GM13977 (cell line): ENCODE results near the gene INAFM1.

Experiments used
- DNase-seq: peaks from one replicate; pipeline ENCODE4 v3.0.0; 2012; ENCODE audit warnings: low spot score
- in situ Hi-C: fragments of 300-500 bp; cut with MboI; formaldehyde crosslinking; loops from one replicate; pipeline ENCODE4 v1.12.0; 2022; ENCODE audit warnings: low sequenced_read_pairs, low pct_unique_long_range_greater_than_20kb, mixed read lengths, inconsistent platforms; ENCODE audit not compliant: unreplicated experiment
- TF ChIP-seq, protein P1 (sequence below): IDR thresholded peaks from 2 replicates; pipeline ENCODE4 v1.5.1; 2012; ENCODE audit warnings: mild to moderate bottlenecking, control low read depth; ENCODE audit not compliant: insufficient read depth; ENCODE audit errors: extremely low read depth, missing control alignments

Gene INAFM1

DNA sequence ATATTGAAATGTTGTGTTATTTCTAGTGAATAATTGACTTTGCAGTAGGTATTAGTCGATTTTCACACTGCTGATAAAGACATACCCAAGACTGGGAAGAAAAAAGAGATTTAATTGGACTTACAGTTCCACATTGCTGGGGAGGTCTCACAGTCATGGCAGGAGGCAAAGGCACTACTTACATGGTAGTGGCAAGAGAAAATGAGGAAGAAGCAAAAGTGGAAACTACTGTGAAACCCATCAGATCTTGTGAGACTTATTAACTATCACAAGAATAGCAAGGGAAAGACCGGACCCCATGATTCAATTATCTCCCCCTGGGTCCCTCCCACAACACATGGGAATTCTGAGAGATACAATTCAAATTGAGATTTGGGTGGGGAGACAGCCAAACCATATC is 47.4 kb downstream of the INAFM1 start:
- TF ChIP-seq, protein P1, sequence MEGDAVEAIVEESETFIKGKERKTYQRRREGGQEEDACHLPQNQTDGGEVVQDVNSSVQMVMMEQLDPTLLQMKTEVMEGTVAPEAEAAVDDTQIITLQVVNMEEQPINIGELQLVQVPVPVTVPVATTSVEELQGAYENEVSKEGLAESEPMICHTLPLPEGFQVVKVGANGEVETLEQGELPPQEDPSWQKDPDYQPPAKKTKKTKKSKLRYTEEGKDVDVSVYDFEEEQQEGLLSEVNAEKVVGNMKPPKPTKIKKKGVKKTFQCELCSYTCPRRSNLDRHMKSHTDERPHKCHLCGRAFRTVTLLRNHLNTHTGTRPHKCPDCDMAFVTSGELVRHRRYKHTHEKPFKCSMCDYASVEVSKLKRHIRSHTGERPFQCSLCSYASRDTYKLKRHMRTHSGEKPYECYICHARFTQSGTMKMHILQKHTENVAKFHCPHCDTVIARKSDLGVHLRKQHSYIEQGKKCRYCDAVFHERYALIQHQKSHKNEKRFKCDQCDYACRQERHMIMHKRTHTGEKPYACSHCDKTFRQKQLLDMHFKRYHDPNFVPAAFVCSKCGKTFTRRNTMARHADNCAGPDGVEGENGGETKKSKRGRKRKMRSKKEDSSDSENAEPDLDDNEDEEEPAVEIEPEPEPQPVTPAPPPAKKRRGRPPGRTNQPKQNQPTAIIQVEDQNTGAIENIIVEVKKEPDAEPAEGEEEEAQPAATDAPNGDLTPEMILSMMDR = no peak
- no peak for DNase-seq
- in situ Hi-C loops = no loop called here

DNA sequence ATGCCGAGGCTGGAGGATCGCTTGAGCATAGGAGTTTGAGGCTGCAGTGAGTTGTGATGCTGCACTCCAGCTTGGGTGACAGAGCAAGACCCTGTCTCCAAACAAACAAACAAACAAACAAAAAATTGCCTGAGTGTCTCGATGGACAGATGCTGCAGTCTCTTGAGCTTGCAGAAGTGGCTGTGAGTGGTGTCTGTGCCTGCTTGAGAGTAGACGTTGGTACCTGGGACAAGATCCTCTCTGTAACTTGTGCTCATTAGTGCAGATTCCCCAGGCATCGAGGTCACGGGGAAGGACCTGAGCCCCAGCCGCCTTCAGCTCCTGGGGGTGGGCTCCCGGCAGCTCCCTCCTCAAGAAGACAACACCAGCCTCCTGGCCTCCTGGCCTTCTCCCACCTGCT is 48.7 kb downstream of the INAFM1 start:
- TF ChIP-seq, protein P1 = no peak
- DNase-seq = no peak
- in situ Hi-C loops = no loop called here

DNA sequence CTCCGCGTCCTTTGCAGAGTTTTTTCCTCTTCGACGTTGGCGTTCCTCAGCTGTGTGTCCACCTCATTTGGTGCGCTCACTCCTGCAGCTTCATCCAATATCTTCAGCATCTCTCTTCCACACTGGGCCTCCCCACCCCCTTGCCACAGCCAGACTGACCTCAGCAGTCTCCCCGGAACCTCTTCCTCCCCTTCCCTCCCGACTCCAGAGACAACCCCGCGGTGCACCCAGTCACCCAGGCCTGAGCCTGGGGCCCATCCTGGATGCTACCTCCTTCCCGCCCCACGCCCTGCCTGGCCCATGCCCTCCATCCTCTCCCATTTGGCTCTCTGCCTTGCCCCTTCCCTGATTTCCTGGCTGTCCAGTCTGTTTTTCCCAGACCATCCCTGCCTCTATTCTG is 49.2 kb downstream of the INAFM1 start:
- TF ChIP-seq, protein P1 = no peak
- peak; percentile 3 for DNase-seq
- in situ Hi-C loops = no loop called here

DNA sequence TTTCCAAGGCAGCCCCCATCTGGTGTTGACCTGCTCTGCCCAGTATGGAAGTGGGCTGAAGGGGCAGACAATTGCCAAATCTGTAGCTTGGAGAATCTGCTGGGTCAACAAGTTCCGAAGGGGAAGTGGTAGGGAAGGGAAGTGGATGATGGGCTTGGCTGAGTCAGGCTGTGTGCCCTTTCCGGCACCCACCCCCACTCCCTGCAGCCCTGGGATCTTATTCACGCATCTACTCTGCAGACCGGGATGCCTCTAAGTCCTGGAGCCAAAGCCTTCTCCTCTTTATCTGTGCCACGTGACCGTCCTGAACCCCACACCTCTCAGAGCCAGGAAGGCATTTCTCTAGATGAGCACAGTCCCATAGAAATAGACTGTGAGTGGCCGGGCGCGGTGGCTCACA is 49.8 kb downstream of the INAFM1 start:
- TF ChIP-seq, protein P1 = no peak
- DNase-seq = peak; percentile 5
- in situ Hi-C loops = no loop called here
